GM12892 (cell line): ENCODE data around the gene KANTR.

Experiments
- DNase-seq: peaks from one replicate; pipeline ENCODE4 v3.0.0; 2011; ENCODE audit not compliant: insufficient read length
- FAIRE-seq: peaks from 2 replicates; lab custom pipeline; 2011; peaks lifted over from hg19 to GRCh38; lab: Jason Lieb, UNC
- POLR2A ChIP-seq: IDR thresholded peaks from 2 replicates; pipeline ENCODE4 v1.6.1; 2011; ENCODE audit warnings: low read depth, low read length, control low read depth
- POLR2AphosphoS5 ChIP-seq: IDR thresholded peaks from 2 replicates; pipeline ENCODE4 v1.6.1; 2011; ENCODE audit warnings: low read depth, low read length, control low read depth
- TAF1 ChIP-seq: IDR thresholded peaks from 2 replicates; pipeline ENCODE4 v1.6.1; 2011; ENCODE audit warnings: low read depth, mild to moderate bottlenecking, control low read depth, low read length, borderline replicate concordance

KANTR gene

DNA sequence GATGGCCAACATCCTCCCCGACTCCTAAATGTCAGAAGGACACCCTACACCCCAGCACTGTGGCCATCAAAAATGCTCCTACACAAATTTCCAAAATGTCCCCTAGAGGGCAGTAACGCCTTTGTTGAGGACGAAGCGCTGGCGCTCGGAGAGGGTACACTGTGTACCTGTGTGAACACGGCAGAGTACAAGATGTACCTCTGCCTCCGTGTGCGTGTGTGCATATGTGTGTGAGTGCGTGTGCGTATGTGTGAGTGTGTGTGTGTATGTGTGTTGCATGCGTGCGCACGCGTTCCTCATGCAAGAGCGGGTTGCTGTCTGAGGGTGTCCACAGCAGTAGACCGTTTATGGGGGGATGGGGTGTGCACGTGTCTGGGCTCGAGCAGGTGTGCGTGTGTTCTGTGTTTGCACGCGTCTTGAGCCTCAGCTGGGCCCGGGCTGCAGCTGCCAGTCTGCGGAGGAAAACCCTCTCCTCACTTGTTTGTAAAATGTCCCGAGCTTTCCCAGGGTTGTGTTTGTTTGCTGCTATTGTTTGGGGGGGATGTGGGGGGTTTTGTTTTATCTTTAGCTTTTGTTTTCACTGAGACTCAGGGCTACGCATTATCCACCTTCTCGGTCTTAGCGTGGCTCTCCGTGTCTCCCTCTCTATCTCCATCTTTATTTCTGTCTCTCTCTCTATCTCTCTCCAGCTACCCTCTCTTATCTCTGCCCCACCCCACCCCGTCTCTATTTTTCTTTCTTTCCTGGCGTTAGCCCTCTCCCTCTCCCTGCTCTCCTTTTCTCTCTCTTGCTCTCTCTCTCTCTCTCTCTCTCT lies 22.1 kb upstream of the KANTR start:
- no peak for DNase-seq
- no peak for TF ChIP-seq POLR2AphosphoS5
- no peak for TF ChIP-seq POLR2A
- TF ChIP-seq TAF1, result no peak
- FAIRE-seq, result peak; percentile 94

DNA sequence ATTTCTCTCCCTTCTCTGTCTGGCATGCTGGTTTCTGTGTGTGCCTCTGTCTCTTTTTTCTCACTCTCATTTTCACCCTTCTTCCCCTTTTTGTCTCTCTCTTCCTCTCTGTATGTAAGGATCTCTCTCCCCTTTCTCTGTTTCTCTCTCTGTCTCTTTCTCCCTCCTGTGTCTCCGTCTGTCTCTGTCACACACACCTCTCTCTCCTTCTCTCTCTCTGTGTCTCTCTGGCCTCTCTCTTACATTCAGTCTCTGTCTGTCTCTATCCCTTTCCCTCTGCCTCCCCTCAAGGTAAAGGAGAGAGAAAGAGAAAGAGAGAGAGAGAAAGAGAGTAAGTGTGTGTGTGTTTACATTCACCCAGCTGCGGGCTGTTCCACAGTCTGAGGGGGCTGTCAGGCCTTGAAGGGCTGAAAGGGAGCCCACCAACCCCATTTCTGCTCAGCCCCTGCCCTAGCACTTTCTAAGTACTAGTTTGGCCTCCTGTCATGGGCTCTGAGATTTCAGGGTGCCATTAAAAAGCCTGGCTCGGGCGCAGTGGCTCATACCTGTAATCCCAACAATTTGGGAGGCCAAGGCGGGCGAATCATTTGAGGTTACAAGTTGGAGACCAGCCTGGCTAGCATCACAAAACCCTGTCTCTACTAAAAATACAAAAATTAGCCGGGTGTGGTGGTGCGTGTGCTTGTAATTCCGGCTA lies 21.4 kb upstream of the KANTR start:
- no peak for DNase-seq
- FAIRE-seq, result peak; percentile 64
- TF ChIP-seq POLR2A (no peak), TAF1 (no peak), POLR2AphosphoS5 (no peak)

DNA sequence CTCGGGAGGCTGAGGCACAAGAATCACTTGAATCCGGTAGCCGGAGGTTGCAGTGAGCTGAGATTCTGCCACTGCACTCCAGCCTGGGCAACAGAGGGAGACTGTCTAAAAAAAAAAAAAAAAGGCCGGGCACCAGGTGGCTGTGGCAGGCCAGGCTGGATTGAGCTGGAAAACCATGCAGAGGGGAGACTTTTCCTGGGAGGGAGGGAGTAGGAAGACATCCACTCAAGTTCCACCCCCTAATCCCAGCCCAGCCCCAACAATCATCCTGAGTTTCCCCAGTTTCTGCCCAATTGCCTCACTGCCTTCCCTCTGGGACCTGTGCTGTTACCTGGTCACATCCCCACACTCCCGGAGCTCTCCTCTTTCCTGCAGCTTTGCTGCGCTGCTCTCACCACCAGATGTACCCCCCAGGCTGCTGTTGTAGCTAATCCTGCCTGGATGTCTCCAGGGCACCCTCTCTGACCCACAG lies 20.8 kb upstream of the KANTR start:
- FAIRE-seq (no peak), DNase-seq (no peak)
- no peak for TF ChIP-seq TAF1
- no peak for TF ChIP-seq POLR2A
- TF ChIP-seq POLR2AphosphoS5, result no peak

DNA sequence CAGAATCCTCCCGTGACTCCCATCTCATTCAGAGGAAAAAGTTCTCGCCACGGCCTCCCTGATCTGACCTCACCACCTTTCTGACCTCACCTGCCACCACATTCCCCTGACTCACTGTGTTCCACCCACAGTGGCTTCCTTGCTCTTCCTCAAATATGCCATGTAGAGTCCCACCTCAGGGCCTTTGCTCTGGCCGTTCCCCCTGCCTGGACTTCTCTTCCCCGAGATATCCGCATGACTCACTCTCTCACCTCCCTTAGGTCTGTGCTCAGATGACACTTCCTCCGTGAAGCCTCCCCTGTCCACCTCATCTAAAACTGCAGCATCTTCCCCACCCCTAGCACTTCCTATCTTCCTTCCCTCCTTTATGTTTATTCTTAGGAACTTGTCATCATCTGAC lies 18.9 kb upstream of the KANTR start:
- DNase-seq (no peak), FAIRE-seq (no peak)
- TF ChIP-seq POLR2AphosphoS5 (no peak), TAF1 (no peak), POLR2A (no peak)

DNA sequence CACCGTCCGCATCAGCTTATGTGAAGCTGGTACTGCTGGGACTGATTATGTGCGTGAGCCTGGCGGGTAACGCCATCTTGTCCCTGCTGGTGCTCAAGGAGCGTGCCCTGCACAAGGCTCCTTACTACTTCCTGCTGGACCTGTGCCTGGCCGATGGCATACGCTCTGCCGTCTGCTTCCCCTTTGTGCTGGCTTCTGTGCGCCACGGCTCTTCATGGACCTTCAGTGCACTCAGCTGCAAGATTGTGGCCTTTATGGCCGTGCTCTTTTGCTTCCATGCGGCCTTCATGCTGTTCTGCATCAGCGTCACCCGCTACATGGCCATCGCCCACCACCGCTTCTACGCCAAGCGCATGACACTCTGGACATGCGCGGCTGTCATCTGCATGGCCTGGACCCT lies 17.3 kb upstream of the KANTR start:
- FAIRE-seq (no peak), DNase-seq (no peak)
- TF ChIP-seq TAF1, result no peak
- TF ChIP-seq POLR2A, result no peak
- TF ChIP-seq POLR2AphosphoS5, result no peak

DNA sequence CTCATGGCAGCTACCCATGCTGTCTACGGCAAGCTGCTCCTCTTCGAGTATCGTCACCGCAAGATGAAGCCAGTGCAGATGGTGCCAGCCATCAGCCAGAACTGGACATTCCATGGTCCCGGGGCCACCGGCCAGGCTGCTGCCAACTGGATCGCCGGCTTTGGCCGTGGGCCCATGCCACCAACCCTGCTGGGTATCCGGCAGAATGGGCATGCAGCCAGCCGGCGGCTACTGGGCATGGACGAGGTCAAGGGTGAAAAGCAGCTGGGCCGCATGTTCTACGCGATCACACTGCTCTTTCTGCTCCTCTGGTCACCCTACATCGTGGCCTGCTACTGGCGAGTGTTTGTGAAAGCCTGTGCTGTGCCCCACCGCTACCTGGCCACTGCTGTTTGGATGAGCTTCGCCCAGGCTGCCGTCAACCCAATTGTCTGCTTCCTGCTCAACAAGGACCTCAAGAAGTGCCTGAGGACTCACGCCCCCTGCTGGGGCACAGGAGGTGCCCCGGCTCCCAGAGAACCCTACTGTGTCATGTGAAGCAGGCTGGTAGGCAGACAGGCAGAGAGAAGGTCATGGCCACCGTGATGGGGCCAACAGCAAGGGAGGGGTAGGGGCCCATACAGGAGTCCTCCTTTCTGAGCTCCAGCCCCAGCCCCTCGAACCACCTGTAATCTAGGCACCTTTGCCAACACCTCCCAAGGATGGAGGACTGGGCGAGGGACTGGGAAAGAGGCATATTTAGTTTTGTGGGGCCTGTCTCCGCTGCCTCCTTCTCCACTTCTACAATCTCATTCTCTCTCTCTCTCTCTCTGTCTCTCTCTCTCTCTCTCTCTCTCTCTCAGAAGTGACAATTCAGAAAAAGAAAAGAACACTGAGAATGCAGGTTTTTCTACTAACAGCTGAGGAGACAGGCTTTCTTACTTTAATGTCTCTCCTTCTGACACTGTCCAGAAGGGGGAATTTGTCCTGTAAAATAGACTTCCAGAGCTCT lies 16.4 kb upstream of the KANTR start:
- no peak for FAIRE-seq
- TF ChIP-seq TAF1, result no peak
- no peak for TF ChIP-seq POLR2A
- TF ChIP-seq POLR2AphosphoS5, result no peak
- no peak for DNase-seq

DNA sequence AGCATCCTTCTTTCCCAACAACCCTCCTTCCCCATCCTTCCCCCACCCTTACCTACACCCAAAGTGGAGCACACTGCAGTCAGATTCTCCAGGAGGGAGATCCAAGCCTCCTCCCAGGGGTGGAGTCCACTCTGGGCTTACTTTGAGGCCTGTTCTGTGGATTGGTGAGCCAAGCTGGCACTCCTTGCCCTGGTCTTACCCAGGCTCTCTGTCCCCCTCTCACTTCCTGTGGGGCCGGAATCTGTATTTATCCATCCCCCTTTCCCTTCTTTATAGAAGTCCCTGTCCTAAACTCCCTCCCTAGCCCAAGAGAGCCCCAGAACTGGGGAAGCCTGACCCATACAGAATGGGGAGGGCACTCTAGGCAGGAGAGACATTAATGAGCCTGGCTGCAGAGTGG lies 15.0 kb upstream of the KANTR start:
- DNase-seq, result no peak
- FAIRE-seq, result no peak
- TF ChIP-seq POLR2A, result no peak
- TF ChIP-seq POLR2AphosphoS5, result no peak
- TF ChIP-seq TAF1, result no peak

DNA sequence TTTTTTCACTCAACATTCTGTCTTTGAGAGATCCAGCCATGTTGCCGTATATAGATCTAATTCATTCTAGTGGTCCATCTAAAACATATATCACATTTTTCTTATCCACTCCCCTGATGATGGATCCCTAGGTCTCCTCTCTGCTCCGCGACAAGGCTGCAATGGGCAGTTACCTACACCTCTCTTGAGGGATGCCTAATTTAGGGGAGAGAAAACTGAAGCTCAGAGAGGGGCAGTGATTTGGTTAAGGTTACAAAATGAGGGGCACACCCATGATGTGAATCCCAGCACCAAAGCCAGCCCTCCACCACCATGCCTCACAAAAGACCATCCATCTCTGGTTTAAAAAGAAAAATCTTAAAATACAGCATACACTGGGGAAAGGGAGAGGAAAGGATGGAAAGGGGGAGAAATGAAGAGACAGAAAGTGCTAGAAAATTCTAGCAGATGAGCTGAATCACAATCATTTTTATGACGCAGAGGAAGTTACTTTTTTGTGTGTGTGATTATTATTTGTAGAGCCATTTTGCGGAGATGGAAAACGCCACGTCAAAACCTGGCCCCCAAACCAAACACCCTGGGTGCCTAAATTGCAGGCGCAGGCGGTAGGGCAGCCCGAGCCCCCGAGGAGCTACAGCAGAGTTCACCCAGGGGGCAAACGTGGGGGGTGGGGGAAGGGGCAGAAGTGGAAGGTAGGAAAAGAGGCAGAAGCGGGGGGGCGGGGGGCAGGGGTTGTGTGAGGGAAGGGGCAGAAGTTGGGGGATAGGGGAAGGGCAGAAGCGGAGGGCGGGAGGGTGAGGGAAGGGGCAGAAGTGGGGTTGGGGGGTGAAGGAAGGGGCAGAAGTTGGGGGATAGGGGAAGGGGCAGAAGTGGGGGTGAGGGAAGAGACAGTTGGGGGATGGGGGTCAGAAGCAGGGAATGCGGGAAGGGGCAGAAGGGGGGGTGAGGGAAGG lies 13.0 kb upstream of the KANTR start:
- DNase-seq (no peak), FAIRE-seq (no peak)
- TF ChIP-seq POLR2A (no peak), POLR2AphosphoS5 (no peak), TAF1 (no peak)

DNA sequence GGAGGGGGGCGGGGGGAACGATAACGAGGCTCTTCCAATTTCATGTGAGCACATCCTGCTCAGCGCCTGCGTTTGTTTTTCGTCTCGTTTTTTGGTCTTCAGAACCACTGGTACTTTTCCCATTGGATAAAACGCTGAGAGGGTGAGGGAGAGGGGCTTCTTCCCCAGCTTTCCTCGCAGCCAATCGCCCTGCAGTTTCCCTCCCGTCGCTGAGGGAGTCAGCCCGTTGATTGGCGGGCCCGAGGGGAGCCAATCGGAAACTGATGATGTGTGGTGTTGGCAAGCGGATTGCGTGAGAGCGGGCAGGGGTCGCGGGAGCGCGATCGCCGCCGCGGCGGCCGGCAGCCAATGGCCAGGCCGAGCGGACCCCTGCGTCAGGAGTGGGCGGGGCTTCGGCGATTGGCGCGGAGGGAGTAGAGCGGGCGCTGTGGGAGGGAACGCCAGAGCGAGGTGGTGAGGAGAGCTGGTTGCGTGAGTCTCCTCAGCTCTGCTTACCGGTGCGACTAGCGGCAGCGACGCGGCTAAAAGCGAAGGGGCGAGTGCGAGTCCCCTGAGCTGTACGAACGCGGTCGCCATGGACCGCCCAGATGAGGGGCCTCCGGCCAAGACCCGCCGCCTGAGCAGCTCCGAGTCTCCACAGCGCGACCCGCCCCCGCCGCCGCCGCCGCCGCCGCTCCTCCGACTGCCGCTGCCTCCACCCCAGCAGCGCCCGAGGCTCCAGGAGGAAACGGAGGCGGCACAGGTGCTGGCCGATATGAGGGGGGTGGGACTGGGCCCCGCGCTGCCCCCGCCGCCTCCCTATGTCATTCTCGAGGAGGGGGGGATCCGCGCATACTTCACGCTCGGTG lies 11.8 kb upstream of the KANTR start, which contains the start of gene TSPYL2:
TSS of gene TSPYL2 (plus strand) at position 443 of the 848 bp plus-strand sequence. CDS start at position 575, 132 bp downstream.
- FAIRE-seq, result peak; percentile 95
- DNase-seq, result peak; percentile 87
- TF ChIP-seq TAF1 (peak; percentile 76), POLR2A (peak; percentile 99), POLR2AphosphoS5 (peak; percentile 99)
